ENCODE measurements around the gene IKZF2. TPM values are rescaled to one million over a fixed set of nuclear protein-coding genes. Genes with fewer than 3 reads are reported as not detected.

Gene IKZF2
- total and polyA plus RNA-seq, 4 donors: 1.3 to 51.4 (median 7.3) TPM

DNA sequence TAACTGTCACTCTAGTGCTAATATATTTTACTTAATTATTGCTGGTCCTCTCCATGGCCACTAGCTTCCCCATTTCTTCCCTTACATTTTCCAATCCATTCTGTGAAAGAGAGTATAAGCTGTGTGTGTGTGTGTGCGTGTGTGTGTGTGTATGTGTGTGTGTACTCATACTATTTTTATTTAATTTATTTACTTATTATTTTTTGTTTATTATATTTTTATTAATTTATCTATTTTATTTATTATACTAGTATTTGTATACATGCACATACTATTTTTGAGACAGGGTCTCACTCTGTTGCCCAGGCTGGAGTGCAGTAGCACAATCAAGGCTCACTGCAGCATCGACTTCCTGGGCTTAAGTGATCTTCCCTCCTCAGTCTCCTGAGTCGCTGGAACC lies 59.6 kb downstream of the IKZF2 start:
- DNase-seq (no peak), ATAC-seq (ENCODE audit: insufficient read depth, low FRiP score) (no peak)
- Histone ChIP-seq H3K36me3 (ENCODE audit: control insufficient read depth in 4 of 4, insufficient read depth in 4 of 4, low read length in 4 of 4) (no peaks in the 10 kb centered on the region), H3K9ac (ENCODE audit: insufficient read depth in 1 of 2, low read length in 2 of 2) (no peak overlapping the region), H3K4me1 (ENCODE audit: control insufficient read depth in 5 of 5, insufficient read depth in 5 of 5, low read length in 5 of 5) (no peaks in the 10 kb centered on the region), H3K4me3 (no peak overlapping the region), H3K27me3 (ENCODE audit: control insufficient read depth in 3 of 3, insufficient read depth in 3 of 3, low read length in 2 of 3) (no peaks in the 10 kb centered on the region), H3K9me3 (ENCODE audit: control insufficient read depth in 4 of 4, insufficient read depth in 3 of 4, low read length in 3 of 4) (no peaks in the 10 kb centered on the region), H3K27ac (ENCODE audit: low read depth in 1 of 2, low read length in 1 of 2) (no peak overlapping the region)
- WGBS, 2 donors: 91 to 97% methylated on average over 3 of the region's 3 CpGs
- TF ChIP-seq, protein P1, sequence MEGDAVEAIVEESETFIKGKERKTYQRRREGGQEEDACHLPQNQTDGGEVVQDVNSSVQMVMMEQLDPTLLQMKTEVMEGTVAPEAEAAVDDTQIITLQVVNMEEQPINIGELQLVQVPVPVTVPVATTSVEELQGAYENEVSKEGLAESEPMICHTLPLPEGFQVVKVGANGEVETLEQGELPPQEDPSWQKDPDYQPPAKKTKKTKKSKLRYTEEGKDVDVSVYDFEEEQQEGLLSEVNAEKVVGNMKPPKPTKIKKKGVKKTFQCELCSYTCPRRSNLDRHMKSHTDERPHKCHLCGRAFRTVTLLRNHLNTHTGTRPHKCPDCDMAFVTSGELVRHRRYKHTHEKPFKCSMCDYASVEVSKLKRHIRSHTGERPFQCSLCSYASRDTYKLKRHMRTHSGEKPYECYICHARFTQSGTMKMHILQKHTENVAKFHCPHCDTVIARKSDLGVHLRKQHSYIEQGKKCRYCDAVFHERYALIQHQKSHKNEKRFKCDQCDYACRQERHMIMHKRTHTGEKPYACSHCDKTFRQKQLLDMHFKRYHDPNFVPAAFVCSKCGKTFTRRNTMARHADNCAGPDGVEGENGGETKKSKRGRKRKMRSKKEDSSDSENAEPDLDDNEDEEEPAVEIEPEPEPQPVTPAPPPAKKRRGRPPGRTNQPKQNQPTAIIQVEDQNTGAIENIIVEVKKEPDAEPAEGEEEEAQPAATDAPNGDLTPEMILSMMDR (IDR thresholded peaks at IDR 0.05; ENCODE audit: control extremely low read depth, extremely low read depth): no peak

DNA sequence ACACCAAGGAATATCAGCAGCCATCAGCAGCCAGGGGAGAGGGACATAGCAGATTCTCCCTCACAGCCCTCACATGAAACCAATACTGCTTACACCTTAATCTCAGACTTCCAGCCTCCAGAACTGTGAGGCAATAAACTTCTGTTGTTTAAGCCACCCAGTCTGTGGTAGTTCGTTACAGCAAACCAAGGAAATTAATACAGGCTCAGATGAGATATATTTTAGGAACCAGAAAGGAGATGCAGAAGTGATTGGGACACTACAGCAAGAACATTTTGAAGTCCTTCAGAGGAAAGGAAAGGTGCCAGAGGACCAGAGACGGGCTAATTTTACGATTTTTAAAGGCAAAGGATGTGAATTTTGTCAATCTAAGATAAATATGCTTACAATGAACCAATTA lies 60.6 kb downstream of the IKZF2 start:
- TF ChIP-seq, protein P1 (IDR thresholded peaks at IDR 0.05; ENCODE audit: control extremely low read depth, extremely low read depth): no peak
- H3K9ac ChIP-seq (ENCODE audit: insufficient read depth in 1 of 2, low read length in 2 of 2): no peak overlapping the region
- 60 to 83% methylated on average over 3 of the region's 3 CpGs for WGBS, 2 donors
- no peaks in the 10 kb centered on the region for H3K4me1 ChIP-seq (ENCODE audit: control insufficient read depth in 5 of 5, insufficient read depth in 5 of 5, low read length in 5 of 5)
- no peak overlapping the region for H3K4me3 ChIP-seq
- no peak for DNase-seq
- H3K36me3 ChIP-seq (ENCODE audit: control insufficient read depth in 4 of 4, insufficient read depth in 4 of 4, low read length in 4 of 4): no peaks in the 10 kb centered on the region
- H3K9me3 ChIP-seq (ENCODE audit: control insufficient read depth in 4 of 4, insufficient read depth in 3 of 4, low read length in 3 of 4): no peaks in the 10 kb centered on the region
- ATAC-seq (ENCODE audit: insufficient read depth, low FRiP score): no peak
- no peaks in the 10 kb centered on the region for H3K27me3 ChIP-seq (ENCODE audit: control insufficient read depth in 3 of 3, insufficient read depth in 3 of 3, low read length in 2 of 3)
- H3K27ac ChIP-seq (ENCODE audit: low read depth in 1 of 2, low read length in 1 of 2): no peak overlapping the region

DNA sequence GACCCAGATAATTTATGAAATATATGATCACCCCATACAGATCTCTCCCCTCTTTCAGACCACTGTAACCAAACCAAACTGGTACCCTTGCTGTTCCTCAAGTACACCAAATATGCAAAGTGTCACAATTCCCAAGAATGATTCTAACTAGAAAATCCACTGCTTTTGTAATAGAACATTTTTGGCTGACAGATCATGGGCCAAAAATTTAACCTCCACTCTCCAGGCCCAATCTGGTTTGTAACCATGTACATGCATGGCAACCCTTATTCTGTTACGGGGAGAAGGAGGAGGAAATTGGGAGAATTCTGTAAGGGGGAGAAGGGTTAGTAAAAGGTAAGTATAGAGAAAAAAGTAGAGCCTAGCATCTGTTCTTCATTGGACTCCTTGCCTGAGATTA lies 62.0 kb downstream of the IKZF2 start:
- H3K27me3 ChIP-seq (ENCODE audit: control insufficient read depth in 3 of 3, insufficient read depth in 3 of 3, low read length in 2 of 3): no peaks in the 10 kb centered on the region
- no peak overlapping the region for H3K27ac ChIP-seq (ENCODE audit: low read depth in 1 of 2, low read length in 1 of 2)
- no peaks in the 10 kb centered on the region for H3K4me1 ChIP-seq (ENCODE audit: control insufficient read depth in 5 of 5, insufficient read depth in 5 of 5, low read length in 5 of 5)
- H3K4me3 ChIP-seq: no peak overlapping the region
- TF ChIP-seq, protein P1 (IDR thresholded peaks at IDR 0.05; ENCODE audit: control extremely low read depth, extremely low read depth): no peak
- no peak for DNase-seq
- H3K9me3 ChIP-seq (ENCODE audit: control insufficient read depth in 4 of 4, insufficient read depth in 3 of 4, low read length in 3 of 4): no peaks in the 10 kb centered on the region
- H3K36me3 ChIP-seq (ENCODE audit: control insufficient read depth in 4 of 4, insufficient read depth in 4 of 4, low read length in 4 of 4): no peaks in the 10 kb centered on the region
- no peak for ATAC-seq (ENCODE audit: insufficient read depth, low FRiP score)
- WGBS, 2 donors: 88 to 95% methylated on average over 1 of the region's 1 CpG
- no peak overlapping the region for H3K9ac ChIP-seq (ENCODE audit: insufficient read depth in 1 of 2, low read length in 2 of 2)

DNA sequence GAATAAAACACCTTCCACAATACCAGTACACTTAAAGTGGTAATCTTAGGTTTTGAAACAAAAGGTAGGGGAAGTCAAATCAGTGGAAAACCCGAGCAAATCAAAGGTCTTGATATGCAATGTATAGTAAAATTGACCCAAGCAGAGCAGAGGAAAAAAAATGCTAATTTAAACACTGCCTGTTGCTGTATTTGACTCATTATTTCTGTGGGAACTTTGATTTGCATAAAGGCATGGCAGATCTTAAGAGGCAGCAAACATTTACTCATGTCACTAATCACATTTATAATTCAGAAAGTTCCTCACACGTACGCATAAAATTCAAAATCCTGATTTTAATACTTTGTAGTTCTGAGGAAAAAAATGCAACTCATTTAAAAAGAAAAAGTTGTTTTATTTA lies 64.4 kb downstream of the IKZF2 start:
- no peaks in the 10 kb centered on the region for H3K27me3 ChIP-seq (ENCODE audit: control insufficient read depth in 3 of 3, insufficient read depth in 3 of 3, low read length in 2 of 3)
- no peaks in the 10 kb centered on the region for H3K36me3 ChIP-seq (ENCODE audit: control insufficient read depth in 4 of 4, insufficient read depth in 4 of 4, low read length in 4 of 4)
- no peak for DNase-seq
- no peak overlapping the region for H3K27ac ChIP-seq (ENCODE audit: low read depth in 1 of 2, low read length in 1 of 2)
- TF ChIP-seq, protein P1 (IDR thresholded peaks at IDR 0.05; ENCODE audit: control extremely low read depth, extremely low read depth): no peak
- H3K4me3 ChIP-seq: no peak overlapping the region
- H3K9me3 ChIP-seq (ENCODE audit: control insufficient read depth in 4 of 4, insufficient read depth in 3 of 4, low read length in 3 of 4): no peaks in the 10 kb centered on the region
- ATAC-seq (ENCODE audit: insufficient read depth, low FRiP score): no peak
- WGBS, 2 donors: 90 to 93% methylated on average over 3 of the region's 3 CpGs
- no peaks in the 10 kb centered on the region for H3K4me1 ChIP-seq (ENCODE audit: control insufficient read depth in 5 of 5, insufficient read depth in 5 of 5, low read length in 5 of 5)
- no peak overlapping the region for H3K9ac ChIP-seq (ENCODE audit: insufficient read depth in 1 of 2, low read length in 2 of 2)

Data from lung (tissue), 12 donors.